NT2/D1 (cell line): ENCODE data around the gene PLCXD3.

Source experiments
- SUZ12 ChIP-seq: IDR thresholded peaks from 2 replicates; pipeline ENCODE4 v1.6.1; 2011; ENCODE audit not compliant: insufficient read length, insufficient read depth; ENCODE audit errors: extremely low read depth
- ZNF274 ChIP-seq: IDR thresholded peaks from 2 replicates; pipeline ENCODE4 v1.6.1; 2011; ENCODE audit warnings: mild to moderate bottlenecking, low read depth, low read length

DNA sequence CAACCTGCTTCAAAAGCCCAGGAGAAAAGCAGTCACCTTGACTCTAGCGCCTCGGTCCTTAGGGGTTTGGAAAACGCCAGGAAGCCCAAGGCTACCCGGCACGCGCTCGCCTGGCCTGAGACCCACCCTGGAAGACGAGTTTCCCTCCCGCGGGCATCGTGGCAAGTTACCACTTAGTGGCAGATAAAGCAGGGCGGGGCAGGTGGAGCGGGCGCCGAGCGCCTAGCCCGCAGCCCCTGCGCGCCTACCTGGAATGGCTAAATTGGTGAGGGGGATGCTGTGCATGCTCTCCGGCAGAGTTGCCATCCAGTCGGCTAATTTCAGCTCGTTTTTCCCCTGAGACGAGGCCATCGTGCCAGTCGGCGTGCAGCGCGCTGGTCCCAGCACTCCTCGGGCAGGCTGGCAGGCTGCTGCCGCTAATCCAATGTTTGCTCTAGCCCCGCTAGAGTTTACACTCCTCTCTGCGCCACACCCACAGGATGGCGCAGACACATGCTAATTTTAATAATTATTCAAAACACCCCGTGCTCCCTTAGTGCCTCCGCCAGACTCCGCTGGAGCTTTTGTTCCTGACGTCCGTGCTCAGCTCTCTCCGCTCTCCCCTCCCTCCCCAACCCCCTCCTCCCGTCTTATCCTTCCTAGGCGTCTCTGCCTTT is at the start of gene PLCXD3:
- no peak for TF ChIP-seq ZNF274
- no peak for TF ChIP-seq SUZ12
